ENCODE data around the gene PHLDB2. TPM values are rescaled to one million over a fixed set of nuclear protein-coding genes. Genes with fewer than 3 reads are reported as not detected.
A peak's percentile ranks its signal among the peaks of the same experiment; 100 is the strongest.

The PHLDB2 gene
- total and polyA plus RNA-seq, 5 donors from 2014 or later = 1.6 to 5.9 (median 2.1) TPM

DNA sequence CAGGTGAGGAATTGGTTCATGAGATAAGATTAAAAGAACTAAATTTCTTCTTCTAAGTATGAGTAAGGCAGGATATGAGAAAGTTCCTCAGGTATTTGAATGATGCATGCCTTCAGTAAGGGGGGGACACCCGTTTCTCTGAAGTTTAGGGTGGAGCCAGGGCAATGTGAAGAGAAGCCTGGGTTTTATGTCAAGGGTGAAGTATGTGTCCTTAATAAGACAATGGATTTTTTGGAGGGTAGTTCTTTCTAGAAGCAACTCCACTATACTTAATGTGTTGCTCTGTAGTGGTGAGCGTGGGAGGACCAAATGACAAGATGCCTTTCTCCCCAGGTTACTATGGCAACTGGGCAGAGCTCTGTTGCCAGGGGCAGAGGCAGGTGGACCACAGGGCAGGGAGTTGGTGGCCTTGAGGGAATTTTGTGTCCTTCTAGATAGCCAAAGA, 44.0 kb downstream of the PHLDB2 start:
- H3K9me3 ChIP-seq (ENCODE audit: control insufficient read depth in 2 of 2, low read length in 2 of 2) = no peaks in the 10 kb centered on the region
- no peak overlapping the region for H3K27ac Mint-ChIP-seq
- H3K36me3 ChIP-seq (ENCODE audit: control insufficient read depth, insufficient read depth, low read length) = no peaks in the 10 kb centered on the region
- peak in 1 of 3 donors; percentile 40 for DNase-seq
- H3K9me3 Mint-ChIP-seq = no peaks in the 10 kb centered on the region
- H3K27me3 ChIP-seq (ENCODE audit: control insufficient read depth, insufficient read depth, low read length) = no peaks in the 10 kb centered on the region
- H3K27me3 Mint-ChIP-seq = no peaks in the 10 kb centered on the region
- no peak overlapping the region for H3K4me3 ChIP-seq (ENCODE audit: low read depth, low read length)
- no peak for ATAC-seq (ENCODE audit: low read depth in 2 of 2)
- H3K4me1 ChIP-seq (ENCODE audit: control insufficient read depth, insufficient read depth, low read length, poor library complexity, severe bottlenecking) = no peaks in the 10 kb centered on the region
- no peak overlapping the region for H3K4me3 Mint-ChIP-seq
- H3K4me1 Mint-ChIP-seq = peaks cover 0 to 3% (median 0%) of the 10 kb centered on the region in 4 donors
- H3K27ac ChIP-seq (ENCODE audit: insufficient read depth, low read length, poor library complexity, severe bottlenecking) = no peak overlapping the region
- peaks cover 4% of the 10 kb centered on the region for H3K36me3 Mint-ChIP-seq

DNA sequence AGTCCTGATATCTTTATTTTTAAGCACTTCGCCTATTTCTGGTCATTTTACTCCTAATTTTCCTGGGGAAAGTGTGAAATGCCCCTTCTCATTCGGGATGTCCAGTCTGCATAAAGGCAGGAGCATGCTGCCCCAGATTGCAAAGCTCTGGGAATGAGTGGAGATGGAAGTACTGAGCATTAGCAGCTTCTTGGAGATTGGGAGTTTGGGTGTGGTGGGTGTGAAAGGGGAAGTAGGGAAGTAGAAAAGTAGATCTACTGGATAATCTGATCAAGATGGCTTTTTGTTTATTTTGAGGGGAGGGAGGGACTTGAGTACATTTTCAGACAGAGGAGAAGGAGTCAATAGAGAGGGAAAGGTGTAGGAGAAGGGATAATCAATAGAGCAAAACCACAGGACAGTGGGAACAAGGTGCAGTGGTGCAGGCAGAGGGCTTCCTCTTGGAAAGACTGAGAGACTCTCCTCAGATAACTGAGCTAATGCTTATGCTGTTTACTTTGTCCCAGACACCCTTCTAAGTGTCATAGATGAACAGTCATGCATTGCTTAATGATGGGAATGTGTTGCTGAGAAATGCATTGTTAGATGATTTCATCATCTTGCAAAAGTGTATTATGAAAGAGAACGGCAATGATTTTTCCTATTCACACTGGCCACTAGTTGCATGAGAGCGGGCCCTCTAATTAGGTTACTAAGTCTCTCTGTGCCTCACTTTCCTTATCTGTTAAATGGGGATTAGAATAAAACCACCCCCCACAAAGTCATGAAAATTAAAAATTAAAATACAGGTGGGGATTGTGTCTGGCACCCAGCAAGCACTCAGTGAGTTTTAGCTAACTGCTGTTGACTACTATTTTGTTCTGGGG, 45.5 kb downstream of the PHLDB2 start:
- Histone ChIP-seq H3K4me3 (ENCODE audit: low read depth, low read length) (no peak overlapping the region), H3K27ac (ENCODE audit: insufficient read depth, low read length, poor library complexity, severe bottlenecking) (no peak overlapping the region), H3K9me3 (ENCODE audit: control insufficient read depth in 2 of 2, low read length in 2 of 2) (no peaks in the 10 kb centered on the region), H3K27me3 (ENCODE audit: control insufficient read depth, insufficient read depth, low read length) (no peaks in the 10 kb centered on the region), H3K36me3 (ENCODE audit: control insufficient read depth, insufficient read depth, low read length) (no peaks in the 10 kb centered on the region), H3K4me1 (ENCODE audit: control insufficient read depth, insufficient read depth, low read length, poor library complexity, severe bottlenecking) (no peaks in the 10 kb centered on the region)
- no peak overlapping the region for H3K27ac Mint-ChIP-seq
- no peak overlapping the region for H3K4me3 Mint-ChIP-seq
- H3K36me3 Mint-ChIP-seq = peaks cover 4% of the 10 kb centered on the region
- DNase-seq (no peak), ATAC-seq (ENCODE audit: low read depth in 2 of 2) (no peak)
- no peaks in the 10 kb centered on the region for H3K9me3 Mint-ChIP-seq
- no peaks in the 10 kb centered on the region for H3K27me3 Mint-ChIP-seq
- peaks cover 0 to 3% (median 0%) of the 10 kb centered on the region in 4 donors for H3K4me1 Mint-ChIP-seq

DNA sequence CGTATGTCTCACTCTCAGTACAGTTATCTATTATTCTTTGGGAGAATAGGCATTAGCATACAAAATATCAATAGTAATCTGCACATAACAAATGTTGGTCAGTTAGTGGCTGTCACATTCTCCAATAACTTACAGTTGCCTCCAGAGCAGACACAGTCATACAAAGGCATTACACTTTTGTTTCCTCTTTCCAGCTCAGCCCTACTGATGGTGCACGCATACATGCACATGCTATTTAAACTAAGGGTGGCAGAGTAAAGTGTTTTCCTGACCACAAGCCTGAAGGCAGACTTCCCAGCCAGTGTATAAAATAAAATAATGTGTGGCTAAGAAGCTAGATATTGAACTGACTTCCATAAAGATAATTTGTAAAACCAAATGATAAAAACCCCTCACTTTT, 47.6 kb downstream of the PHLDB2 start:
- Histone ChIP-seq H3K36me3 (ENCODE audit: control insufficient read depth, insufficient read depth, low read length) (no peaks in the 10 kb centered on the region), H3K4me1 (ENCODE audit: control insufficient read depth, insufficient read depth, low read length, poor library complexity, severe bottlenecking) (no peaks in the 10 kb centered on the region), H3K9me3 (ENCODE audit: control insufficient read depth in 2 of 2, low read length in 2 of 2) (no peaks in the 10 kb centered on the region), H3K27me3 (ENCODE audit: control insufficient read depth, insufficient read depth, low read length) (no peaks in the 10 kb centered on the region), H3K27ac (ENCODE audit: insufficient read depth, low read length, poor library complexity, severe bottlenecking) (no peak overlapping the region), H3K4me3 (ENCODE audit: low read depth, low read length) (no peak overlapping the region)
- ATAC-seq (ENCODE audit: low read depth in 2 of 2) (no peak), DNase-seq (no peak)
- Mint-ChIP-seq H3K4me1 (no peaks in the 10 kb centered on the region), H3K27me3 (peaks cover 5% of the 10 kb centered on the region), H3K27ac (no peak overlapping the region), H3K36me3 (peaks cover 4% of the 10 kb centered on the region), H3K9me3 (no peaks in the 10 kb centered on the region), H3K4me3 (no peak overlapping the region)

DNA sequence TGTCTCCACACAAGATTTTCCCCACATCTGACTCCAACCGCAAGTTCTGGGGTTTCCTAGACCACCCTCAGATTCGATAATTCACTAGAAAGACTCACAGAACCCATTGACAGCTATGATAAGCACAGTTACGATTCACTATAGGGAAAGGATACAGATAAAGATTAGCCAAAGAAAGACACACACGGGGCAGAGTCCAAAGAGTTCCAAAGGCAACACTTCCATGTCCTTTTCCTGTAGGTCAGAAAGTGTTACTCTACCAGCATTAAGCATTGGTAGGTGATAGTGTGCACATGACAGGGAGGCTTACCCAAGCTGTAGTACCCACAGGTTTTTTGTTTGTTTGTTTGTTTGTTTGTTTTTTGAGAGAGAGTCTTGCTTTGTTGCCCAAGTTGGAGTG, 48.1 kb downstream of the PHLDB2 start:
- Histone ChIP-seq H3K4me3 (ENCODE audit: low read depth, low read length) (no peak overlapping the region), H3K36me3 (ENCODE audit: control insufficient read depth, insufficient read depth, low read length) (no peaks in the 10 kb centered on the region), H3K27me3 (ENCODE audit: control insufficient read depth, insufficient read depth, low read length) (no peaks in the 10 kb centered on the region), H3K9me3 (ENCODE audit: control insufficient read depth in 2 of 2, low read length in 2 of 2) (no peaks in the 10 kb centered on the region), H3K27ac (ENCODE audit: insufficient read depth, low read length, poor library complexity, severe bottlenecking) (no peak overlapping the region), H3K4me1 (ENCODE audit: control insufficient read depth, insufficient read depth, low read length, poor library complexity, severe bottlenecking) (no peaks in the 10 kb centered on the region)
- no peak overlapping the region for H3K27ac Mint-ChIP-seq
- H3K9me3 Mint-ChIP-seq = no peaks in the 10 kb centered on the region
- DNase-seq = no peak
- no peaks in the 10 kb centered on the region for H3K4me1 Mint-ChIP-seq
- no peak overlapping the region for H3K4me3 Mint-ChIP-seq
- no peak for ATAC-seq (ENCODE audit: low read depth in 2 of 2)
- peaks cover 4% of the 10 kb centered on the region for H3K36me3 Mint-ChIP-seq
- H3K27me3 Mint-ChIP-seq = peaks cover 5% of the 10 kb centered on the region

DNA sequence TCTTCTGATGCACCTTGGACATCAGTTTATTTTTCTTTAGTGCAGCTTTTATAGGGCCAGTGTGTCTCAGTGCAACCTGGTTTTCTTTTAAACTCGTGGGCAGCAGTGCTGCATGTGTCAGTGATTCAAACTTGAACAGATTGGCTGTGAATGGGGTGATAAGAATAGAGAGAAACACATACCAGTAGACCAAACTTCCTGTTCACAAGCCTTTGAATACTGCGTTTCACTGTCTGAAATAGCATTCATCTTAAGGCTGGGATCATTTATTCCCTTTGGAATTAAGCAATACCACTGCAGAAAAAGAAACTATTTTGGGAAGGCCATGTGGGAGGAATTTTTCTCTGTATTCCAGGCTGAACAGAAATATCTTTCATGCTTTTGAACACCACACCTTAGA, 51.7 kb downstream of the PHLDB2 start:
- Mint-ChIP-seq H3K27ac (no peak overlapping the region), H3K4me3 (no peak overlapping the region), H3K36me3 (peaks cover 8% of the 10 kb centered on the region), H3K9me3 (peaks cover 0 to 3% (median 0%) of the 10 kb centered on the region in 7 donors), H3K27me3 (peaks cover 5% of the 10 kb centered on the region), H3K4me1 (no peaks in the 10 kb centered on the region)
- ATAC-seq (ENCODE audit: low read depth in 2 of 2) = no peak
- no peak overlapping the region for H3K27ac ChIP-seq (ENCODE audit: insufficient read depth, low read length, poor library complexity, severe bottlenecking)
- no peaks in the 10 kb centered on the region for H3K9me3 ChIP-seq (ENCODE audit: control insufficient read depth in 2 of 2, low read length in 2 of 2)
- H3K36me3 ChIP-seq (ENCODE audit: control insufficient read depth, insufficient read depth, low read length) = no peaks in the 10 kb centered on the region
- H3K4me1 ChIP-seq (ENCODE audit: control insufficient read depth, insufficient read depth, low read length, poor library complexity, severe bottlenecking) = no peaks in the 10 kb centered on the region
- H3K27me3 ChIP-seq (ENCODE audit: control insufficient read depth, insufficient read depth, low read length) = no peaks in the 10 kb centered on the region
- no peak overlapping the region for H3K4me3 ChIP-seq (ENCODE audit: low read depth, low read length)
- no peak for DNase-seq

DNA sequence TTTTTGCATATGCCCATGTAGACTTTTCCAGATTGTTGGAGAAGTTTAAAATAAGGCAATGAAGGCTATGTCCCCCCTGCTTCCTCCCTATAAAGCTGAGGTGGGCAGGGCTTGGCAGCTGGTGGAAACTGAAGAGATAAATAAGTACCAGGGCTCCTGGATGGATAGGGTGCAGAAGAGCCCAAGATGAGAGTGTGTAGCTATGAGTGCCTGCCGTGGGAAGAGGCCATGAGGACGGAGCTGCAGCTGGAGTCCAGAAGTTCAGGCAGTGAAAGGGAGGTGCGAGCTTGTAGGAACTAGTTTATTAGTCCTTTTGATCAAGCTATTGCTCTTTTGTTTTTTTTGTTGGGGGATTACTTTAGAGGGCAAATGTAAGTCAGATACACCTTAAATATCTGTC, 52.4 kb downstream of the PHLDB2 start:
- DNase-seq (no peak), ATAC-seq (ENCODE audit: low read depth in 2 of 2) (no peak)
- Histone ChIP-seq H3K4me1 (ENCODE audit: control insufficient read depth, insufficient read depth, low read length, poor library complexity, severe bottlenecking) (no peaks in the 10 kb centered on the region), H3K27me3 (ENCODE audit: control insufficient read depth, insufficient read depth, low read length) (no peaks in the 10 kb centered on the region), H3K36me3 (ENCODE audit: control insufficient read depth, insufficient read depth, low read length) (no peaks in the 10 kb centered on the region), H3K4me3 (ENCODE audit: low read depth, low read length) (no peak overlapping the region), H3K9me3 (ENCODE audit: control insufficient read depth in 2 of 2, low read length in 2 of 2) (no peaks in the 10 kb centered on the region), H3K27ac (ENCODE audit: insufficient read depth, low read length, poor library complexity, severe bottlenecking) (no peak overlapping the region)
- H3K27me3 Mint-ChIP-seq = peaks cover 5% of the 10 kb centered on the region
- H3K4me3 Mint-ChIP-seq = no peak overlapping the region
- H3K4me1 Mint-ChIP-seq = no peaks in the 10 kb centered on the region
- H3K9me3 Mint-ChIP-seq = peaks cover 0 to 3% (median 0%) of the 10 kb centered on the region in 7 donors
- no peak overlapping the region for H3K27ac Mint-ChIP-seq
- H3K36me3 Mint-ChIP-seq = peaks cover 12% of the 10 kb centered on the region

DNA sequence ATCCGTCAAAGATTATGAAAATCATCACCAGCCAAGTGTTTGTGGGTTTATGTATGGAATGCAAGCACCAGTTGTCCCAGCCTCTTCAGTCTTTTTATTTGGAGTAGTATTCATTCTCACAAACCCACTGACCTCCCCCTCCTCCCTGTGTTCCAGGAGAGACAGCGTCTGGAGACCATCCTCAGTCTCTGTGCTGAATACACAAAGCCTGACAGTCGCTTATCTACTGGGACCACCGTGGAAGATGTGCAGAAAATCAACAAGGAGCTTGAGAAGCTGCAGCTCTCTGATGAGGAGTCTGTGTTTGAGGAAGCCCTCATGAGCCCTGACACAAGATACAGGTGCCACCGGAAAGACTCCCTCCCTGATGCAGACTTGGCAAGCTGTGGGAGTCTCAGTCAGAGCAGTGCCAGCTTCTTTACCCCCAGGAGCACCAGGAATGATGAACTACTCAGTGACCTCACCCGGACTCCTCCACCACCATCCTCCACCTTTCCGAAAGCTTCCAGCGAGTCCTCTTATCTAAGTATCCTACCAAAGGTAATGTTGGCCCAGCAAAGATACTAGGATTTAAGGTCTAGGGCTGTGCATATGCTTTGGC, 54.2 kb downstream of the PHLDB2 start:
- no peak for DNase-seq
- Histone ChIP-seq H3K9me3 (ENCODE audit: control insufficient read depth in 2 of 2, low read length in 2 of 2) (no peaks in the 10 kb centered on the region), H3K4me1 (ENCODE audit: control insufficient read depth, insufficient read depth, low read length, poor library complexity, severe bottlenecking) (no peaks in the 10 kb centered on the region), H3K27ac (ENCODE audit: insufficient read depth, low read length, poor library complexity, severe bottlenecking) (no peak overlapping the region), H3K36me3 (ENCODE audit: control insufficient read depth, insufficient read depth, low read length) (no peaks in the 10 kb centered on the region), H3K4me3 (ENCODE audit: low read depth, low read length) (no peak overlapping the region), H3K27me3 (ENCODE audit: control insufficient read depth, insufficient read depth, low read length) (no peaks in the 10 kb centered on the region)
- no peaks in the 10 kb centered on the region for H3K4me1 Mint-ChIP-seq
- H3K4me3 Mint-ChIP-seq = no peak overlapping the region
- peaks cover 5% of the 10 kb centered on the region for H3K27me3 Mint-ChIP-seq
- H3K27ac Mint-ChIP-seq = no peak overlapping the region
- peaks cover 16% of the 10 kb centered on the region for H3K36me3 Mint-ChIP-seq
- H3K9me3 Mint-ChIP-seq = peaks cover 0 to 3% (median 0%) of the 10 kb centered on the region in 7 donors
- ATAC-seq (ENCODE audit: low read depth in 2 of 2) = no peak

All from CD4-positive, CD25-positive, alpha-beta regulatory T cell (primary cell).